K562 (cell line): ENCODE results near the gene AK5. TPM values are rescaled to one million over a fixed set of nuclear protein-coding genes. Genes with fewer than 3 reads are reported as not detected.

Experiments used
- ATAC-seq: fragments of 200-7000 bp; cut with Tn5 transposase; 3 replicates; pipeline ENCODE4 v1.9.1; 2020; ENCODE audit warnings: moderate library complexity
- BruUV-seq: library from RNA; stranded (reverse); fragments of 400-500 nt; replicated peaks from 2 replicates; lab custom pipeline; 2021; lab: Mats Ljungman, UMichigan
- CTCF ChIA-PET: fragments of 300-600 bp; formaldehyde crosslinking; extraction: SDS; loops from one replicate; lab custom pipeline; 2021; ENCODE audit warnings: low intra/inter-chr PET ratio; lab: Yijun Ruan, JAX
- POLR2A ChIA-PET: fragments of 300-600, 350-650 bp; sonication (Branson Sonifier 250); formaldehyde crosslinking; extraction: SDS; loops from one replicate; lab custom pipeline; 2021; ENCODE audit warnings: antibody characterized with exemption, inconsistent platforms; lab: Yijun Ruan, JAX
- DNase-seq, 4 experiments: peaks; one replicate each; pipeline versions ENCODE4 v3.0.0 to v3.0.0-alpha.2; 2011 to 2018; ENCODE audit warnings: low spot score in 3 of 4, mixed read lengths in 3 of 4; ENCODE audit errors: extremely low read depth in 1 of 4
- FAIRE-seq: peaks from 2 replicates; lab custom pipeline; 2011; peaks lifted over from hg19 to GRCh38; lab: Jason Lieb, UNC
- H2AFZ ChIP-seq: 2 replicates; pipeline ENCODE4 v1.6.0; 2011; ENCODE audit warnings: low read depth, low read length, control low read depth, inconsistent platforms
- H3K27ac ChIP-seq: fragments of 200-600 bp; 3 replicates; pipeline ENCODE4 v1.8.0; 2011; ENCODE audit warnings: low read depth, mild to moderate bottlenecking, control low read depth, inconsistent platforms, low read length, moderate library complexity, mixed read lengths; ENCODE audit errors: extremely low read depth
- H3K27me3 ChIP-seq, 2 experiments: fragments of 300-600 bp in 1 of 2; 2 replicates in 1 of 2; 3 replicates in 1 of 2; pipeline versions ENCODE4 v1.6.0 to v1.8.0; 2011; ENCODE audit warnings: inconsistent platforms in 2 of 2, low read length in 2 of 2, mild to moderate bottlenecking in 1 of 2, mixed read lengths in 1 of 2, moderate library complexity in 1 of 2; ENCODE audit not compliant: control insufficient read depth in 2 of 2, insufficient read depth in 2 of 2
- H3K36me3 ChIP-seq: fragments of 300-600 bp; 3 replicates; pipeline ENCODE4 v1.8.0; 2011; ENCODE audit warnings: mild to moderate bottlenecking, low read length, inconsistent platforms; ENCODE audit not compliant: control insufficient read depth, insufficient read depth
- H3K4me1 ChIP-seq, 2 experiments: fragments of 200-600 bp in 1 of 2; replicated peaks in 1 of 2; 2 replicates in 1 of 2; 3 replicates in 1 of 2; pipeline versions ENCODE4 v1.5.1 to v1.8.0; 2011; ENCODE audit warnings: inconsistent platforms in 2 of 2, low read length in 2 of 2, mild to moderate bottlenecking in 1 of 2, mixed read lengths in 1 of 2, moderate library complexity in 1 of 2; ENCODE audit not compliant: control insufficient read depth in 2 of 2, insufficient read depth in 2 of 2
- H3K4me2 ChIP-seq: 2 replicates; pipeline ENCODE4 v1.6.1; 2011; ENCODE audit warnings: low read length, control low read depth, inconsistent platforms, mixed read lengths; ENCODE audit not compliant: insufficient read depth
- H3K4me3 ChIP-seq: fragments of 200-600 bp; sonication (generic), shearing (Covaris generic); 2 replicates; pipeline ENCODE4 v1.5.1; 2016; ENCODE audit warnings: control low read depth, inconsistent platforms
- H3K79me2 ChIP-seq: fragments of 200-600 bp; 3 replicates; pipeline ENCODE4 v1.8.0; 2011; ENCODE audit warnings: low read length, inconsistent platforms; ENCODE audit not compliant: control insufficient read depth, insufficient read depth
- H3K9ac ChIP-seq, 2 experiments: 2 replicates each; pipeline versions ENCODE4 v1.6.0 to v1.6.1; 2011; ENCODE audit warnings: low read depth in 2 of 2, low read length in 2 of 2, control low read depth in 1 of 2, inconsistent platforms in 1 of 2, mild to moderate bottlenecking in 1 of 2, mixed read lengths in 1 of 2; ENCODE audit not compliant: insufficient read depth in 1 of 2
- H3K9me1 ChIP-seq: one replicate; pipeline ENCODE4 v1.6.0; 2011; ENCODE audit warnings: inconsistent platforms, mild to moderate bottlenecking, low read length, moderate library complexity; ENCODE audit not compliant: control insufficient read depth, insufficient read depth
- H3K9me3 ChIP-seq: replicated peaks from 2 replicates; pipeline ENCODE4 v1.5.1; 2011; ENCODE audit warnings: low read depth, low read length, inconsistent platforms; ENCODE audit not compliant: control insufficient read depth, insufficient read depth
- H4K20me1 ChIP-seq: replicated peaks from 2 replicates; pipeline ENCODE4 v1.6.1; 2011; ENCODE audit warnings: low read length, inconsistent platforms, mixed read lengths; ENCODE audit not compliant: control insufficient read depth, insufficient read depth
- CREM ChIP-seq: IDR thresholded peaks from 2 replicates; pipeline ENCODE4 v1.6.1; 2014; ENCODE audit warnings: antibody characterized with exemption, low read depth
- CTBP1 ChIP-seq: fragments of 450-650 bp; IDR thresholded peaks from 2 replicates; pipeline ENCODE4 v1.6.1; 2016; ENCODE audit warnings: borderline replicate concordance
- IFI16 ChIP-seq: fragments of 250-450 bp; sonication (Bioruptor Pico); IDR thresholded peaks from 2 replicates; pipeline ENCODE4 v2.1.2; 2022; ENCODE audit warnings: mild to moderate bottlenecking, inconsistent platforms
- NFIX ChIP-seq: fragments of 250-450 bp; sonication (Bioruptor Pico); IDR thresholded peaks from 2 replicates; pipeline ENCODE4 v1.4.0; 2020; ENCODE audit warnings: low read depth, mild to moderate bottlenecking, moderate library complexity
- PHTF2 ChIP-seq: fragments of 250-450 bp; sonication (Bioruptor Pico); IDR thresholded peaks from 2 replicates; pipeline ENCODE4 v1.5.0; 2021; ENCODE audit warnings: mild to moderate bottlenecking
- RAD21 ChIP-seq, 2 experiments: fragments of 250-450 bp in 1 of 2; fragments of 450-650 bp in 1 of 2; sonication (Bioruptor Pico) in 1 of 2; formaldehyde crosslinking in 1 of 2; IDR thresholded peaks in 1 of 2; conservative IDR thresholded peaks in 1 of 2; 2 replicates each; pipeline versions ENCODE4 v1.4.0 to v1.8.0; 2020 to 2022; ENCODE audit warnings: mild to moderate bottlenecking in 2 of 2, moderate library complexity in 1 of 2
- ZNF507 ChIP-seq: conservative IDR thresholded peaks from 2 replicates; pipeline ENCODE4 v1.6.1; 2017; ENCODE audit warnings: missing genetic modification characterization, missing compliant biosample characterization
- WGBS: fragments of 100-300 bp; shearing (Covaris generic); methylation state at CpG from one replicate; pipeline ENCODE4 v1.1.6; 2016; ENCODE audit warnings: low coverage, mixed read lengths; ENCODE audit not compliant: insufficient coverage; ENCODE audit errors: missing lambda C conversion rate; 5-methylcytosine and 5-hydroxymethylcytosine counted together
- in situ Hi-C: fragments of 300-500 bp; cut with MboI; formaldehyde crosslinking; loops from 4 replicates; pipeline ENCODE4 v1.15.0; 2018; ENCODE audit warnings: inconsistent platforms, mixed read lengths
- intact Hi-C: fragments of 100-400 bp; cut with micrococcal nuclease; formaldehyde crosslinking; loops from 2 replicates; pipeline ENCODE4 v1.14.2; 2022
- polyA plus RNA-seq, 8 experiments: library from polyadenylated mRNA; depleted of rRNA in 4 of 8; stranded (reverse) in 5 of 8; unstranded in 3 of 8; fragments of >200 nt; fragmentation: Nextera tagmentation in 2 of 8; fragmentation: Illumina TruSeq in 1 of 8; extraction: Ambion mirVana in 2 of 8; extraction: Trizol in 1 of 8; gene quantifications; 2 replicates each; pipeline versions ENCODE4 v1.2.1 to v1.2.3, GENCODE V29; 2011 to 2014; ENCODE audit warnings: inconsistent platforms in 1 of 8, missing spikeins in 1 of 8
- total RNA-seq, 7 experiments: library from RNA; depleted of rRNA in 6 of 7; stranded (reverse); fragments of >200 nt in 6 of 7; fragmentation: Illumina TruSeq in 2 of 7; extraction: Trizol in 2 of 7; gene quantifications; 2 replicates each; pipeline versions ENCODE4 v1.2.1 to v1.2.3, GENCODE V29; 2011 to 2021; ENCODE audit warnings: low replicate concordance in 1 of 7
- TF ChIP-seq, protein P1 (sequence below): IDR thresholded peaks from 2 replicates; pipeline ENCODE4 v1.6.1; 2011; ENCODE audit warnings: borderline replicate concordance, low read depth, mild to moderate bottlenecking, moderate library complexity, low read length; ENCODE audit not compliant: insufficient read depth, poor library complexity, severe bottlenecking
- TF ChIP-seq, protein P2 (sequence below), 2 experiments: fragments of 450-650 bp; formaldehyde crosslinking in 1 of 2; IDR thresholded peaks; 2 replicates each; pipeline versions ENCODE4 v1.4.0 to v1.6.1; 2014 to 2020; ENCODE audit warnings: mild to moderate bottlenecking in 2 of 2, borderline replicate concordance in 1 of 2, low read depth in 1 of 2

Gene AK5
- total and polyA plus RNA-seq, 9 of the 15 experiments (the other 6 are each of a cell fraction or from before 2014, with no cell fraction given): 0.06 TPM; not detected in 8

DNA sequence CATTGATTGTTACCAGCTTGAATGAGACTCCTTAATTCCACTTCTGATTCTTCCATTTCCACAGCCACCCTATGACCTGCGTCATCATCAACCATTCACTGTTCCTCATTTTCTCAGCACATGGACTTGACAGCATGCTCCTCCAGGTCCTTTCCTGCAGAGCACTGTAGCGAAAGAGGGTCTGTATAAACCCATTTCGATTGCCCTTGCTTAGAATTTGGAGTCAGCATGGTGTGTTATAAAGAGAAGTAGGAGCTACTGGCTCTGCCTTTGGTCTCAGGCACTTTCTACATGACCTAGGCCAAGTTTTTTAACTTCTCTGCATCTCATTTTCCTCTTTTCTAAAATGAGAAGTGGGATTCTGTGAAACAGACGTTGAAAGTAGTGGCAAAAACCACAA is 133.8 kb downstream of the AK5 start (continued):
- TF ChIP-seq, protein P1, sequence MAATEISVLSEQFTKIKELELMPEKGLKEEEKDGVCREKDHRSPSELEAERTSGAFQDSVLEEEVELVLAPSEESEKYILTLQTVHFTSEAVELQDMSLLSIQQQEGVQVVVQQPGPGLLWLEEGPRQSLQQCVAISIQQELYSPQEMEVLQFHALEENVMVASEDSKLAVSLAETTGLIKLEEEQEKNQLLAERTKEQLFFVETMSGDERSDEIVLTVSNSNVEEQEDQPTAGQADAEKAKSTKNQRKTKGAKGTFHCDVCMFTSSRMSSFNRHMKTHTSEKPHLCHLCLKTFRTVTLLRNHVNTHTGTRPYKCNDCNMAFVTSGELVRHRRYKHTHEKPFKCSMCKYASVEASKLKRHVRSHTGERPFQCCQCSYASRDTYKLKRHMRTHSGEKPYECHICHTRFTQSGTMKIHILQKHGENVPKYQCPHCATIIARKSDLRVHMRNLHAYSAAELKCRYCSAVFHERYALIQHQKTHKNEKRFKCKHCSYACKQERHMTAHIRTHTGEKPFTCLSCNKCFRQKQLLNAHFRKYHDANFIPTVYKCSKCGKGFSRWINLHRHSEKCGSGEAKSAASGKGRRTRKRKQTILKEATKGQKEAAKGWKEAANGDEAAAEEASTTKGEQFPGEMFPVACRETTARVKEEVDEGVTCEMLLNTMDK: no peak
- no peak for TF ChIP-seq CREM
- no peak for TF ChIP-seq PHTF2
- no peak for TF ChIP-seq IFI16 (CRISPR knock-in tag)

DNA sequence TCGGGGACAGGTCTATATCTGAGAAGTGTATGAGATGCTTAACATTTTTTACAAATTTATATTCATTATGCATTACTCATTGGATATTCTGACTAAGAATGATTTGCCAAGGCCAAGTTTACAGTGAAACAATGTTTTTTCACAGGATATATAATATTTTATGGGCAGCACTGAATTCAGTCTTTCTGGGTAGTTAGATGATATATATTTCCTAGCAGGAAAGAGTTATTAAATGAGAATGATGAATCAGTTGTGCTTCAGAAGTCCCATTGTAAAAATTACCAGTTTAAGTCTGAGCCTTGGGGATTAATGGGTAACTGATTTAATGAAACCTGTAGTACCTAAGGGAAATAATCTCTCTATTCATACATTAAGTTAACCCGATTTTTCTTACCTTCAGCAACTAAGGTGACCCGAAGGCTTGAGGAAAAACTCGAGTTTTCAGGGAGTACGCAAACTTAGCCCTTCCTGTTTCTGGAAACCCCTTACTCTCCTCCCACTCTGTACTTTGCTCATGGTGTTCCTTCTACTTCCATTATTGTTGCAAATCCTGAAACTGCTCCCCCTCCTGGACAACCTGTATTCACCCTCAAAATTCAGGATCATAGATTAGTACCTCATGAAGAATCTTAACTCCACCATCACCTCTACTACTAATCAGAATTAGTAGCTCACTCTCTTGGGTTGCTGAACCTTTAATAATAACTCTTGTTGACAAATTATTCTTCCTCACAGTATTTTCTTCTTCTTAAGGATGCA is 135.1 kb downstream of the AK5 start:
- Histone ChIP-seq H4K20me1 (no peaks in the 10 kb centered on the region), H3K4me1 (no peaks in the 10 kb centered on the region), H3K4me3 (no peak overlapping the region), H3K4me2 (no peak overlapping the region), H3K36me3 (no peaks in the 10 kb centered on the region), H3K27me3 (0 out of 5 replicates have a peak, but pooled peaks cover 0 to 2% of the 10 kb centered on the region in 2 experiments), H2AFZ (no peak overlapping the region), H3K27ac (no peak overlapping the region), H3K9me1 (no peaks in the 10 kb centered on the region), H3K79me2 (no peaks in the 10 kb centered on the region), H3K9me3 (no peaks in the 10 kb centered on the region), H3K9ac (no peak overlapping the region)
- in situ Hi-C loops (no loop called here), intact Hi-C loops (loop anchor here (5.0 kb wide), 1 partner anchor 270 kb away; no protein-coding TSS in a partner anchor)
- FAIRE-seq (peak; percentile 67), ATAC-seq (peak; percentile 69; the same call in 2 of the 3 replicates), DNase-seq (peak; percentile 15 to 37 (median 19))
- POLR2A ChIA-PET: no interaction called here
- WGBS: 0% methylated on average over 5 of the region's 5 CpGs
- no TSS peak for BruUV-seq
- CTCF ChIA-PET: interaction anchor here (1.6 kb wide), 1 partner anchor 269 kb away, joined by 4 read pairs; no protein-coding TSS in a partner anchor
- TF ChIP-seq, protein P2, sequence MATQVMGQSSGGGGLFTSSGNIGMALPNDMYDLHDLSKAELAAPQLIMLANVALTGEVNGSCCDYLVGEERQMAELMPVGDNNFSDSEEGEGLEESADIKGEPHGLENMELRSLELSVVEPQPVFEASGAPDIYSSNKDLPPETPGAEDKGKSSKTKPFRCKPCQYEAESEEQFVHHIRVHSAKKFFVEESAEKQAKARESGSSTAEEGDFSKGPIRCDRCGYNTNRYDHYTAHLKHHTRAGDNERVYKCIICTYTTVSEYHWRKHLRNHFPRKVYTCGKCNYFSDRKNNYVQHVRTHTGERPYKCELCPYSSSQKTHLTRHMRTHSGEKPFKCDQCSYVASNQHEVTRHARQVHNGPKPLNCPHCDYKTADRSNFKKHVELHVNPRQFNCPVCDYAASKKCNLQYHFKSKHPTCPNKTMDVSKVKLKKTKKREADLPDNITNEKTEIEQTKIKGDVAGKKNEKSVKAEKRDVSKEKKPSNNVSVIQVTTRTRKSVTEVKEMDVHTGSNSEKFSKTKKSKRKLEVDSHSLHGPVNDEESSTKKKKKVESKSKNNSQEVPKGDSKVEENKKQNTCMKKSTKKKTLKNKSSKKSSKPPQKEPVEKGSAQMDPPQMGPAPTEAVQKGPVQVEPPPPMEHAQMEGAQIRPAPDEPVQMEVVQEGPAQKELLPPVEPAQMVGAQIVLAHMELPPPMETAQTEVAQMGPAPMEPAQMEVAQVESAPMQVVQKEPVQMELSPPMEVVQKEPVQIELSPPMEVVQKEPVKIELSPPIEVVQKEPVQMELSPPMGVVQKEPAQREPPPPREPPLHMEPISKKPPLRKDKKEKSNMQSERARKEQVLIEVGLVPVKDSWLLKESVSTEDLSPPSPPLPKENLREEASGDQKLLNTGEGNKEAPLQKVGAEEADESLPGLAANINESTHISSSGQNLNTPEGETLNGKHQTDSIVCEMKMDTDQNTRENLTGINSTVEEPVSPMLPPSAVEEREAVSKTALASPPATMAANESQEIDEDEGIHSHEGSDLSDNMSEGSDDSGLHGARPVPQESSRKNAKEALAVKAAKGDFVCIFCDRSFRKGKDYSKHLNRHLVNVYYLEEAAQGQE (IDR thresholded peaks at IDR 0.05; ENCODE audit: borderline replicate concordance): peak; percentile 42; the same call in 1 of the 2 replicates
- TF ChIP-seq, protein P2 (CRISPR knock-in tag; IDR thresholded peaks at IDR 0.05; ENCODE audit: low read depth): no peak
- TF ChIP-seq CTBP1 (no peak), NFIX (CRISPR knock-in tag) (no peak), RAD21 (CRISPR knock-in tag; conservative IDR thresholded peaks at IDR 0.05 in 1 of 2, IDR thresholded peaks at IDR 0.05 in 1 of 2) (peak in 1 of 2 experiments; percentile 47; a peak in 1 of 4 replicates), ZNF507 (tag) (no peak)
